Measurements from ENCODE around the gene PPM1H.

PPM1H gene

GRCh38 chr12:62749586-62749985 lies 185.4 kb downstream of the PPM1H start:
- TF ChIP-seq MYC (IDR thresholded peaks at IDR 0.05; ENCODE audit: low read depth, low read length) (no peak), CTCF (IDR thresholded peaks at IDR 0.05; ENCODE audit: low read depth, low read length) (no peak), POLR2A (IDR thresholded peaks at IDR 0.05; ENCODE audit: extremely low read depth, insufficient read length) (no peak)
- DNase-seq (ENCODE audit: low read depth): no peak
- no peak overlapping the region for H3K4me3 ChIP-seq (ENCODE audit: low read depth, low read length)

GRCh38 chr12:62748941-62749468 lies 185.9 kb downstream of the PPM1H start:
- H3K4me3 ChIP-seq (ENCODE audit: low read depth, low read length): no peak overlapping the region
- no peak for DNase-seq (ENCODE audit: low read depth)
- TF ChIP-seq MAX (IDR thresholded peaks at IDR 0.05; ENCODE audit: low read depth, low read length): no peak
- no peak for TF ChIP-seq MYC (IDR thresholded peaks at IDR 0.05; ENCODE audit: low read depth, low read length)
- TF ChIP-seq CTCF (IDR thresholded peaks at IDR 0.05; ENCODE audit: low read depth, low read length): no peak
- no peak for TF ChIP-seq POLR2A (IDR thresholded peaks at IDR 0.05; ENCODE audit: extremely low read depth, insufficient read length)

GRCh38 chr12:62744551-62744950 lies 190.4 kb downstream of the PPM1H start:
- peak overlapping the region; percentile 35 for H3K4me3 ChIP-seq (ENCODE audit: low read depth, low read length)
- DNase-seq (ENCODE audit: low read depth): peak; percentile 92
- TF ChIP-seq POLR2A (IDR thresholded peaks at IDR 0.05; ENCODE audit: extremely low read depth, insufficient read length) (no peak), MYC (IDR thresholded peaks at IDR 0.05; ENCODE audit: low read depth, low read length) (no peak), MAX (IDR thresholded peaks at IDR 0.05; ENCODE audit: low read depth, low read length) (no peak), CTCF (IDR thresholded peaks at IDR 0.05; ENCODE audit: low read depth, low read length) (no peak)

- no peak overlapping the region for H3K4me3 ChIP-seq (ENCODE audit: low read depth, low read length)
- DNase-seq (ENCODE audit: low read depth): no peak
- no peak for TF ChIP-seq MYC (IDR thresholded peaks at IDR 0.05; ENCODE audit: low read depth, low read length)
- no peak for TF ChIP-seq POLR2A (IDR thresholded peaks at IDR 0.05; ENCODE audit: extremely low read depth, insufficient read length)
- TF ChIP-seq CTCF (IDR thresholded peaks at IDR 0.05; ENCODE audit: low read depth, low read length): no peak
- no peak for TF ChIP-seq MAX (IDR thresholded peaks at IDR 0.05; ENCODE audit: low read depth, low read length)
Measured at GRCh38 chr12:62739266-62740015, 195.5 kb downstream of the PPM1H start.

- TF ChIP-seq CTCF (IDR thresholded peaks at IDR 0.05; ENCODE audit: low read depth, low read length) (no peak), MYC (IDR thresholded peaks at IDR 0.05; ENCODE audit: low read depth, low read length) (no peak), MAX (IDR thresholded peaks at IDR 0.05; ENCODE audit: low read depth, low read length) (no peak), POLR2A (IDR thresholded peaks at IDR 0.05; ENCODE audit: extremely low read depth, insufficient read length) (no peak)
- H3K4me3 ChIP-seq (ENCODE audit: low read depth, low read length): no peak overlapping the region
- DNase-seq (ENCODE audit: low read depth): no peak
Measured at GRCh38 chr12:62738616-62739015, 196.3 kb downstream of the PPM1H start.
